GM20431 (cell line): ENCODE measurements around the gene ZC3HAV1L.
"Not testable (repeated sequence)": the region's sequence is repeated elsewhere in the genome, so short reads cannot be mapped to it uniquely, and the experiment has no call there.

ENCODE experiments used
- in situ Hi-C: fragments of 300-500 bp; cut with MseI, MboI; formaldehyde crosslinking; loops from one replicate; pipeline ENCODE4 v1.15.0; 2020; ENCODE audit warnings: low sequenced_read_pairs; ENCODE audit not compliant: unreplicated experiment

Gene ZC3HAV1L

DNA sequence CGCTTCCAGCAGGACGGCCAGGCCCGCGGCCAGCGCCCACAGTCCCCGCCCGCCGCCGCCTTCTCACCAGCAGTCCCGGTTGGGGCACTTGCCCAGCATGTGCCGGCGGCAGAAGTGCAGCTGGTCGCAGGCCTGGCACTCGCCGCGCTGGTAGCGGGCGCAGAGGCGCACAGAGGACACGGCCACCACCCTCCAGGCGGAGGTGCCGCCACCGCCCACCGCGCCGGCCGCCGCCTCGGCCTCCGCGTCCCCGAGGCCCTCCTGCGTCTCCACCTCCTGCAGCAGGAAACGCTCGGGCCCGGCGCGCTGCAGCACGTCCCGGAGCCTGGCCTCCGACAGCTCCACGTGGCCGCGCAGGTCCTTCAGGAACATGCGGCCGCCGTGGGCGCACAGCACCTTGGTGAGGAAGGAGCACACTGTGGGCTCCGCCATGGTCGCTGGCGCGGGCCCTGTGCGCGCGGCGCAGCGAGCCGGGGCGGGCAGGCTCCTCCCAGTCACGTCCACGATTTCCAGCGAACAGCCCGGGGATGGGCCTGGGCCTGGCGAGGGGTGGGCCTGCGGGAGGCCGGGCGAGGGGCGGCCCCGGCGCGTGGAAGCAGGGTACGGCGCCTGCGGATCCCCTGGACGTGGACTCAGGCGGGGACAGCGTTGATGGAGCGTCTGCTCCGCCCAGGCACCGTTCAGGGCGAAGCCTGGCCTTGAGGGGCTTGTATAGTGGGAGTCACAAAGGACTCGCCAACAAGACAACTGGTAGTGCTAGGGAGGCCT is at the start of gene ZC3HAV1L:
Gene ZC3HAV1L (minus strand): TSS at position 457 of the 768 bp plus-strand sequence. CDS start 25 bp downstream, at position 432.
- in situ Hi-C loops = no loop called here

GRCh38 chr7:139084709-139085108 is 48.9 kb upstream of the ZC3HAV1L start:
- in situ Hi-C loops = no loop called here

DNA sequence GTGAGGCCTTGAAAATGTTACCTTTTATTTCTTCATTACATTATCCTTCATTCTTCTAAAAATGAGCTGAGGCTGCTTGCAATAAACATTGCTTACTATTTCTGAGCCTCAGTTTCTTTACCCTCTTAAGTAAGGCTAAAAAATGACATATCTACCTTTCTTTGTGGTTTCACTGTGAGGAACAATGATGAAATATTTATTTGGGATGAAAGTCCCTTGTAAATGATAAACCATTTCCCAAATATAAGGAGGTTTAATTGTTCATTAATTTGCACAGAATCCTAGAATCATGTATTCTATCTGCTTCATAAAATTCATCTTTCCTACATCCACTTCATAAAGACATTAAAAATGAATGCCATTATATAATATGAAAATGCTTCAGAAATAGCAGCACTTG is 45.7 kb upstream of the ZC3HAV1L start:
- in situ Hi-C loops = no loop called here

DNA sequence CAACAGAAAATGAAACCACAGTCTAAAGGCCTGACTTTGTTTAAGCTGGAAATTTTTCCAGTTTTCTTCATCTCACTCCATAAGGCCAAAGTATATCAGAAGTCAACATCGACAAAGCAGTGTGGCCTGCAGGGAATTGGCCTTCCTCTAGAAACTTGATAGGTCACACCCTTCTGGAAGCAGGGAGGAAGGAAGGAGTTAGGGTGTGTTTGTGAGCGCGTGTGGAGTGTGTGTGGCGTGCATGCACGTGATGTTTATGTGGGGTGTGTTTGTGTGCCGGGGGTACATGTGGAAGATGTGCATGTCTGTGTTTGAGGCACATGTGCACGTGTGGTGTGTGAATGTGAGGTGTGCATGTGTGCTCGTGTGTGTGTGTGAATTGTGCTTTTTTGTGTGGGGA is 45.1 kb upstream of the ZC3HAV1L start:
- in situ Hi-C loops = no loop called here

DNA sequence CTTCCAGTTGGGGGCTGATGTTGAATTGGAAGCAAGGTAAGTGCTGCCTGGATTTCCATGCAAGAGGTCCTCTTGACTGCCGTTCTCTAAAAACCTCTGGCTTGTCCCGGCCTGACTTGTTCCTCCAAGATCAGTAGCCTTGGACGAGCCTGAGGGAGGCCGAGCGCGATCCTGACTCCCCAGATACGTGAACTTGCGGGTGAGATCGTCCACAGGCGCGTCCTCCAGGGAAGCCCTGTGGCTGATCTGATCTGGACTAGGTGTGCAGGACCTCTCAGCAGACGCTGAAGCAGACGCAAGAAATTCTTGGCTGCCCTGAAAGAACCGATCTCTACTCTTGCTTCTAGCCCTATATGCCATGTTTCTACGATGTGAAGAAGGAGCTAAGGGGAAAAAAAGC is 44.0 kb upstream of the ZC3HAV1L start:
- in situ Hi-C loops = no loop called here

DNA sequence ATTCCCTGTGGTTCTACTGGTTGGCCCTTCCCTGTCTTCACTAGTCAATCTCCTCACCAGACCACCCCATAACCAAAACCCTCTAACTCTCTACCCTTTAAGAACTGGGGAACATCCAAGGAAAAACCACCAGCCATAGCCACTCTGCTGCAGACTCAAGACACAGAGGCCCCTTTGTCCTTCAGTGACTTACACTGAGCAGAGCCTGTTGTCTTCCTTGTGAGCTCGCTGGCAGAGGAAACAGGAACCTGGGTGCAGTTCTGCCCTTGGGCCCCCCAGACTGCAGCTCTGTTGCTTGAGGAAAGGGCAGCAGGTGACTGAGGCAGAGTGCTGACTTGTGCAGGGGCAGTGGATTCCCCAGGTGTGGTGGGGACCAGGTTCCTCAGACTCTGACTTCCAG is 43.1 kb upstream of the ZC3HAV1L start:
- in situ Hi-C loops = no loop called here

- in situ Hi-C loops = no loop called here
These were observed 42.6 kb upstream of the ZC3HAV1L start for GRCh38 chr7:139078399-139078798.

GRCh38 chr7:139077706-139078105 is 41.9 kb upstream of the ZC3HAV1L start:
- in situ Hi-C loops = not testable (repeated sequence)

DNA sequence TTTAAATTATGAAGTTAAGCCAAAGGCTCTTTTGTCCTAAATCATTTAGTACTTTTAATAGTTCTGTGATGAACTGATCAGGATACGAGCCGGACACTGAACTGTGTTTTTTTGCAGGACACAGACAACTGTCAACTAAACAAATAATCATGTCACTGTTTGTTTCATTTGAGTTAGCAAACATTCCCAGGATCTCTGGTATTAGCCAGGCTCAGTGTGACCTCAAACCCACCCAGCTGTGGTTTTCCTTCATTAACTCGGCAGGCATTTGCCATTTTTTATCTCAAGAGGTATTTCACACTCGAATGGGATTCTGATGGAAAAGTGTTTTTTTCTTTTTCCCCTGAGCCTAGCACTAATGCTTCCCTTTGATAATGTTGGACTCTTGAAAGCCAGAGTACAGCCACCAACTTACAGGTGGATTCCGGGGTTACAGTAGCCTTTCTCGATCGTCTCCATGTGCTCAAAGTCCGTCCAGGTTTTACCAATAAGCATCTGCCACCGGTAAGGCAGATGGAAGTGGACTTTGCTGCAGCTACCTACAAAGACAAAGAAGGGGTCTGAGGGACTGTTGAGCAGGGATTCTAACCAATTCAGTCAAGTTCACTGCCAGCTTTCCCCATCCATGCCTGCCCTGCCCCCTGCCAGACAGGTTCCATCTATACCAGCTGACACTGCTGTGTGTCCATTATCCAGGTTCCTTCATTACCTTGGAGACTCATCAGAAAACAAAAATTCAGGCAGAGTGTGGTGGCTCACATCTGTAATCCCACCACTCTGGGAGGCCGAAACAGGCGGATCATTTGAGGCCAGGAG is 40.2 kb upstream of the ZC3HAV1L start:
- in situ Hi-C loops = no loop called here

DNA sequence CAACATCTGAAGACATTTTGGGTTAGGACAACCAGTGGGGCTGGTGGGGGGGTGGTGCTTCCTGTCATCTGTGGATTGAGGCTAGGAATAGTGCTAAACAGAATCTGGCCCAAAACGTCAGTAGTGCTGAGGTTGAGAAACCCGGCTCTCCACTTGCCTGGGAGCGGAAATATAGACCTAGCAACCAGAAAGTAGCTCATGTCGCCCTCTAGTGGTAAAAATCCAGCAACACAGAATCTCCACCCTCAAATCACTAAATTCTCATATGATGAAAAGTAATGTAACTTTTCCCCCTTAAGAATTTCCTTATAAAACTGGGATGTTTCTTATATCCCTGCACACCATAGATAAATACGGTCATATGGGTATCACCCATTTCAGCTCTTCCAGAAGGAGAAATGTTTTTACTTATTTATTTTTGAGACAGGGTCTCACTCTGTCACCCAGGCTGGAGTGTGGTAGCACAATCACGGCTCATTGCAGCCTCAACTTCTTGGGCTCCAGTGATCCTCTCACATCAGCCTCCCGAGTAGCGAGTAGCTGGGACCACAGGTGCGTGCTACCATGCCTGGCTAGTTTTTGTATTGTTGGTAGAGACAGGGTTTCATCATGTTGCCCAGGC is 39.3 kb upstream of the ZC3HAV1L start:
- in situ Hi-C loops = no loop called here

DNA sequence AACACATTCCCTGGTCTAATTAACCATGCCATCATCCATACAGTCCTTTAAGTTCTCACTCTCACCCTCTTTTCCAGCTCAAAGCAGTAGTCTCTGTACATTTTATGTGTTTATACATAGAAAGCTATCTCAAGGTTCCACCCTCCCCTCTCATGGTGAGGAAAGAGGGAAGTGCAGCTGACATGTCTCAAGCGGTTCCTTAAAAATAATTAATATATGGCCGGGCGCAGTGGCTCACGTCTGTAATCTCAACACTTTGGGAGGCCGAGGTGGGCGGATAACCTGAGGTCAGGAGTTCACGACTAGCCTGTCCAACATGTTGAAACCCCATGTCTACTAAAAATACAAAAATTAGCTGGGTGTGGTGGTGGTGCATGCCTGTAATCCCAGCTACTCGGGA is 37.0 kb upstream of the ZC3HAV1L start:
- in situ Hi-C loops = no loop called here

DNA sequence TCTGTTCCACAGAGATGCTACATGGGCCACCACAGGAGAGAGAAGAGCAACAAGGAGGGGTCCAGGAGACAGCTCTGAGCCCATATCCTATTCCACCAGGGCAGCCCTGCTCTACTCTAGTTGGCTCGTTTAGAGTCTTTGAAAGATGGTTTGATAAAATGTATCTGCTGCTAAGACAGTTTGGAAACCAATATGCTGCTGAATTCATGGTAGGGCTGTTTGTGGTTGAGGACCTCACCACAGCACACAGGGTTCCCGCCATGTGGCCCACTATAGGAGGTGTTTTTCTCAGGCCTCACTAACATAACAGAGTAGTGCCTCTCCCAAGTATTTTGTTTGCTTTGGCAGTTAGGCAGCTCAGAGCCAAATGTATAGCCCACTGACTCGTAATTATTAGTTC is 35.8 kb upstream of the ZC3HAV1L start:
- in situ Hi-C loops = no loop called here

GRCh38 chr7:139068544-139069399 is 32.9 kb upstream of the ZC3HAV1L start:
- in situ Hi-C loops = no loop called here

GRCh38 chr7:139066315-139066714 is 30.5 kb upstream of the ZC3HAV1L start:
- in situ Hi-C loops = no loop called here

- in situ Hi-C loops = no loop called here
These were observed 29.5 kb upstream of the ZC3HAV1L start for GRCh38 chr7:139065323-139065722.

DNA sequence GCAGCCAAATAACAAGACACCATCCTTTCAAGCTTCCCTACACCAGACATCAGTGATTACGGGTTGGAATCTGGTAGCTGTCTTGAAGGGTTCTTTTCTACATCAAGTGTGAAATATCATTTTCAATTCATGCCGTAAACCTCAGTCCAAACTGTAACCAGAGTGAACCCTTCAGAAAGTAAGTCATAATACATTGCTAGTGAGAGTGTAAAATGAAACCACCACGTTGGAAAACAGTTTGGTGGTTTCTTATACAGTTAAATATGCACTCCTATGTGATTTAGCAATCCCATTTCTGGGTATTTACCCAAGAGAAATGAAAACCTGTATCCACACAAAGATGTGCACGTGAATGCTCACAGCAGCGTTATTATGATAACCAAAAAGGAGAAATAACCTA is 25.6 kb upstream of the ZC3HAV1L start:
- in situ Hi-C loops = no loop called here

DNA sequence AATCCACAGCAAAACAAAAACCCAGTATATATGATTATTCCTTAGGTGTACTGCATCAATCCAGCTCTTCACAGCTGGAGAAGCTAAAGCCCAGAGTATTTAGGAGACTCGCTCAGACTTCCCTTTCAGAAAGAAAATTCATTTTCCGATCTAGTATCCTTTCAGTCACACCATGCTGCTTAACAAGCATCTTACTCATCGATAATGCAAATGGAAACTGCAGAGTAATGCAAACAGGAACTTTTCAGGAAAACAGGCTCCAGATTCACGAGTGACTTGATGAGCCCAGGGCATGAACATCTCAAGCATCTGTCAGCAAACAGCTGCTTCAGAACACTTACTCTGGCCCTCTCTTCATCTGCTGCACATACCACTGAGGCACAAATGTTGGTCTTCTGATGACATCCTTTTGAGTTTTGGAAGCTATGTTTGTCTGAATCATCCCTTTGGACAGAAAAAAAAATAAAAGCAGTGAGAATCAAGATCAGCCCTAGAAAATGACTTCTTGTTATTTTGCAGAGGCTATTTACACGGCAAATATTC is 24.9 kb upstream of the ZC3HAV1L start:
- in situ Hi-C loops = no loop called here

DNA sequence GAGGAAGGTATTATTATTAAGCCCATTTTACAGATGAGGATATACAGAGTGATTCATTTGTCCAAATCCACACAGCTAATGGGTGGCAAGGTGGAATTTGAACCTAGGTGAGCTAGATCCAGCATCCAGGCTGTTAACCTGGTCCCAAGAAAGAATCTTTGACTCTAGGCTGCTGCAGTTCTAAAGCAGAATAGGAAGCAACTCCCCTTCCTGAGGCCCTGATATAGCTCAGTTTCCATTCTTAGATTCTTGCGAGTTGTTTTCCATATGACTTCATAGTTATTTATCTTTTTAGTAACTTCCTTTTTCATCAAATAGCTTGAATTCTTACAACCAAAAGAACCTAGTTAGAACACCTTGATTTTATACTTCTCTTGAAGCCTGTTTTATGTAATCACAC is 24.1 kb upstream of the ZC3HAV1L start:
- in situ Hi-C loops = no loop called here

DNA sequence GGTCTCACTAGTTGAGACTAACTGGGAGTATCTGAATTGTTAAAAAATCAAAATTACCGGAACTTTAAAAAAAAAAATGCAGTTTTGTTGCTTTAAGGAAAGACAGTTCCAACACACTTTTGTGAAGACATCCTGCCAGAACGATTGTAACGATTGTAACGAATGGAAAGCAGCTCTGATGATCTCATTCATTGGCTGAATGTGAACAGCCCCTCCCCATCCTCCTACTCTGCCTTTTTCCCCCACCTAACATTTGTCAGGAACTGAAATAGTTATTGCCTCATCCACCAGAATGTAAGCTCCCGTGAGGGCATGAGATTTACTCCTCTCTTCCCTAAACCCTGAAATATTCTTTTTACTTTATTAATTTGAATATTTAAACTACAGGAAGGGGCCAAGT is 23.1 kb upstream of the ZC3HAV1L start:
- in situ Hi-C loops = no loop called here

DNA sequence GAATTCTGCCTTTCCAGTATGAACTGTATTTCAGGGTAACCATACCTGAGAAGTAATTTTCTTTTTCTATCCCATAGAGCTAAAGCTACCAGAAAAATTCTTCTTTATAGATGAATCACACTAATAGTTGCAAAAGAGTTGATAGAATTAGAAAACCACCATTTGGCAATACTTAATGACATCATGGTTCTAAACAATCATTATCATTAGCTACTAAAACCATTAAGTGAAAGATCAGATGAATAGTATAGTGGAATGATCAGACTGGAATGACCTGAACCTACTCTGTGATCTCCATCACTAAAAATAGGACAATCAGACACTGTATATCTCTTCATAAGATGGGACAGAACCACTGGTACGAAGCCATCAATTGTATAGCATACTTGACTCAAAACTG is 19.8 kb upstream of the ZC3HAV1L start:
- in situ Hi-C loops = no loop called here
